Esophagus squamous epithelium (tissue), 4 donors: ENCODE results near the gene MAB21L4.

Experiments
- CTCF ChIP-seq, 6 experiments: fragments of 450-650 bp in 4 of 6; fragments of 200-600 bp in 2 of 6; sonication (generic) in 2 of 6; IDR thresholded peaks; one replicate each; pipeline ENCODE4 v1.5.1; 2016 to 2019; ENCODE audit warnings: antibody characterized with exemption in 6 of 6, mild to moderate bottlenecking in 4 of 6, moderate library complexity in 4 of 6
- POLR2A ChIP-seq, 4 donors: fragments of 450-650 bp; IDR thresholded peaks; one replicate each; pipeline ENCODE4 v1.6.1; 2017; ENCODE audit warnings: antibody characterized with exemption in 4 of 4, mild to moderate bottlenecking in 4 of 4, moderate library complexity in 3 of 4

- no peak for TF ChIP-seq CTCF (IDR thresholded peaks at IDR 0.05)
- no peak for TF ChIP-seq POLR2A (IDR thresholded peaks at IDR 0.05)
Measured at GRCh38 chr2:240921995-240922244, 26.0 kb upstream of the MAB21L4 start.
